ELR (cell line): ENCODE data around the gene CUL3.

Experiments used
- DNase-seq: peaks from one replicate; pipeline ENCODE4 v3.0.0-alpha.2; 2015; ENCODE audit warnings: low read depth

CUL3 gene

GRCh38 chr2:224472137-224472536 is 113.0 kb downstream of the CUL3 start:
- DNase-seq = no peak

- no peak for DNase-seq
Observed at GRCh38 chr2:224469374-224469964, 115.7 kb downstream of the CUL3 start.

- no peak for DNase-seq
Observed at GRCh38 chr2:224466304-224466895, 118.8 kb downstream of the CUL3 start.

GRCh38 chr2:224461391-224461790 is 123.8 kb downstream of the CUL3 start:
- DNase-seq = no peak

GRCh38 chr2:224457408-224458096 is 127.6 kb downstream of the CUL3 start:
- DNase-seq = no peak

- DNase-seq = no peak
Observed at GRCh38 chr2:224453892-224454291, 131.3 kb downstream of the CUL3 start.

- peak; percentile 55 for DNase-seq
Observed at GRCh38 chr2:224449212-224450147, 135.7 kb downstream of the CUL3 start.

- no peak for DNase-seq
Observed at GRCh38 chr2:224448236-224448635, 136.9 kb downstream of the CUL3 start.

- no peak for DNase-seq
Observed at GRCh38 chr2:224444783-224445182, 140.4 kb downstream of the CUL3 start.

GRCh38 chr2:224444021-224444420 is 141.1 kb downstream of the CUL3 start:
- no peak for DNase-seq

- DNase-seq = peak; percentile 15
Observed at GRCh38 chr2:224442071-224442967, 142.8 kb downstream of the CUL3 start.

- no peak for DNase-seq
Observed at GRCh38 chr2:224440988-224441387, 144.2 kb downstream of the CUL3 start.

GRCh38 chr2:224438726-224439125 is 146.4 kb downstream of the CUL3 start:
- DNase-seq = no peak

GRCh38 chr2:224436634-224437033 is 148.5 kb downstream of the CUL3 start:
- peak; percentile 11 for DNase-seq

GRCh38 chr2:224434618-224435017 is 150.5 kb downstream of the CUL3 start:
- no peak for DNase-seq

GRCh38 chr2:224433442-224433841 is 151.7 kb downstream of the CUL3 start:
- DNase-seq = no peak

- DNase-seq = no peak
Observed at GRCh38 chr2:224432003-224432579, 153.1 kb downstream of the CUL3 start.

- no peak for DNase-seq
Observed at GRCh38 chr2:224429441-224429810, 155.7 kb downstream of the CUL3 start.

GRCh38 chr2:224428787-224429440 is 156.2 kb downstream of the CUL3 start:
- no peak for DNase-seq

GRCh38 chr2:224427471-224427870 is 157.7 kb downstream of the CUL3 start:
- DNase-seq = no peak

GRCh38 chr2:224426656-224427055 is 158.5 kb downstream of the CUL3 start:
- no peak for DNase-seq
